Measurements from ENCODE around the gene SERPINA12.
A peak's percentile ranks its signal among the peaks of the same experiment; 100 is the strongest.

Gene SERPINA12, protein sequence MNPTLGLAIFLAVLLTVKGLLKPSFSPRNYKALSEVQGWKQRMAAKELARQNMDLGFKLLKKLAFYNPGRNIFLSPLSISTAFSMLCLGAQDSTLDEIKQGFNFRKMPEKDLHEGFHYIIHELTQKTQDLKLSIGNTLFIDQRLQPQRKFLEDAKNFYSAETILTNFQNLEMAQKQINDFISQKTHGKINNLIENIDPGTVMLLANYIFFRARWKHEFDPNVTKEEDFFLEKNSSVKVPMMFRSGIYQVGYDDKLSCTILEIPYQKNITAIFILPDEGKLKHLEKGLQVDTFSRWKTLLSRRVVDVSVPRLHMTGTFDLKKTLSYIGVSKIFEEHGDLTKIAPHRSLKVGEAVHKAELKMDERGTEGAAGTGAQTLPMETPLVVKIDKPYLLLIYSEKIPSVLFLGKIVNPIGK

DNA sequence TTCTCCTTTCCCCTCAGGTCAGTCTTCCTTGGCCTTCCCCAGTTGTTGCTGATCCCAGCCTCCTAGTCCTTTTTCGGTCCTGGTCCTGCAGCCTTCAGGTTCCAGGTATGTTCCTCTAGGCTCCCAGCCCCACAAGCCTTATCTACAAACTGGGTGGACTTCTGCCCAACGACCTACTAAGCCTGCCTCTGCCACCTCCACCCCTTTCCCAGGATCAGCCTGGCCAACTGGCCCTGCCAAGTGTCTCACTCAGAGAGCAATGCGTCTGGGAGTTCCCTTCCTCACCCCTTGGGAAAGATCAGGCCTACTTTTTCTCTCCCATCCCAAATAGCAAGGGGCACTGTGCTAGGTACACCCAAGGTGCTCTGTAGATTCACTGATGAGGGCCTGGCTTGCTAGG is at the start of gene SERPINA12:
Gene SERPINA12, minus strand, starts transcription at position 114 of the 400 bp plus-strand sequence. CDS start 11,072 bp downstream, outside the sequence.
- DNase-seq (ENCODE audit: low spot score) = no peak

DNA sequence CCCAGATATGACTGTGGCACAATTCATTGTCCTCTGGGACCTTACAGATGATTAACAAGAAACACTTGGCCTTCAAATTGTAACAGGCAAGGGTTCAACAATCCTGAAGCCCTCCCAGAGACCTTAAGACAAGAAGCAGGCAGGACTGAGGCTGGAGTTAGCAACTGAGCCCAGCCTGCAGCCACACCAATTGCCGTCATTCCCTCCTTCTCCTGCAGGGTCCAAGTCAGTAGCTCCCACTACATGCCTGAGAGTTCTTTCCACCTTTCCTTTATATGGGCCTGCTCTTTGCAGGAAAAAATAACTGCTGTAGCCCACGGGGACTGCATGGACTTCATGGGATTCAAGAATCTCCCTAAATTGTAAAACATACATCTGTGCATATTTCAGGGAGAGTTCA is 49.6 kb upstream of the SERPINA12 start:
- no peak for DNase-seq (ENCODE audit: low spot score)

DNA sequence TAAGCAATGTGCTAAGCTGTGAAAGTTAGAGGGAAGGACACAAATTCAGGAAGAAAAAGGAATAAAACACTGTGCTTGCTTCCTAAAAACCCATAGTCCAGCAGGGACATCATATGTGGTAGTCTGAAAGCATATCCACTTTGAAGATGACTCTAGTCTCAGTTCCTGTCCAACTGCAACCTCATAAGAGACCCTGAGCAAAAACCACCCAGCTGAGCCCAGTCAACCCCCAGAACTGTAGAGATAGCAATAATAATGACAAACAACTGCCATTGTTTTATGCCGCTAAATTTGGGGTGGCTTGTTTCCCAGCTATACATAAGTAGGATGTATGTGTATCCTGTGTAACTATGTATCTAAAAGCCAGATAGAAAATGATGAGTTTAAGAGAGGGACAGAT is 48.1 kb upstream of the SERPINA12 start:
- no peak for DNase-seq (ENCODE audit: low spot score)

DNA sequence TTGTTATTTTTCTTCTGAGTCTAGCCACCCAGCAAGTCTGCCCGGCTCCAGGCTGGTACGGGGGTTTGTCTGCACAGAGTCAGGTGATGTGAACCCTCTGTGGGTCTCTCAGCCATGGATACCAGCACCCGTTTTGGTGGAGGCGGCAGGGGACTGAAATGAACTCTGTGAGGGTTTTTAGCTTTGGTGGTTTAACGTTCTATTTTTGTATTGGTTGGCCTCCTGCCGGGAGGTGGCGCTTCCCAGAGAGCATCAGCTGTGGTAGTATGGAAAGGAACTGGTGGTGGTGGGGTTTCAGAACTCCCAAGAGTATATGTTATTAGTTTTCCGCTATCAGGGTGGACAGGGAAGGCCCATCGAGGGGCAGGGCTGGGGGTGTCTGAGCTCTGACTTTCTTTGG is 46.7 kb upstream of the SERPINA12 start:
- DNase-seq (ENCODE audit: low spot score) = no peak

DNA sequence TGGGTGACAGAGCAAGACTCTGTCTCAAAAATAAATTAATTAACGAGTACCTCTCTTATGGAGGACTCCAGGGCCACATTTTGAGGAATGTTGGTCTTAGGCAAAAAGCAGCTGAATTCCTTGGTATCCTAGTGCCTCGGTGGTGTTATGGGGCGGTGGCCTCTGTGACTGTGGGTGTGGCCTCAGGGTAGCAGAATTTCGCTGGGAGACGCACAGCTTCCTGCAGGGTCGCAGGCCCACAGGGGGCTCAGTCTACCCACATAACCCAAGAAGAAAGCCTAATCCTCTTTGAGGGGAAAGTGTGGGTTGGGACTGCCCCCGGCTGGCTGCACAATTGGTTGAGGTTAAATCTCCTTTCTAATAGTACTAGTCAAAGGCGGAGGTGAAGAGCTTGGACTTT is 40.8 kb upstream of the SERPINA12 start:
- DNase-seq (ENCODE audit: low spot score) = no peak

DNA sequence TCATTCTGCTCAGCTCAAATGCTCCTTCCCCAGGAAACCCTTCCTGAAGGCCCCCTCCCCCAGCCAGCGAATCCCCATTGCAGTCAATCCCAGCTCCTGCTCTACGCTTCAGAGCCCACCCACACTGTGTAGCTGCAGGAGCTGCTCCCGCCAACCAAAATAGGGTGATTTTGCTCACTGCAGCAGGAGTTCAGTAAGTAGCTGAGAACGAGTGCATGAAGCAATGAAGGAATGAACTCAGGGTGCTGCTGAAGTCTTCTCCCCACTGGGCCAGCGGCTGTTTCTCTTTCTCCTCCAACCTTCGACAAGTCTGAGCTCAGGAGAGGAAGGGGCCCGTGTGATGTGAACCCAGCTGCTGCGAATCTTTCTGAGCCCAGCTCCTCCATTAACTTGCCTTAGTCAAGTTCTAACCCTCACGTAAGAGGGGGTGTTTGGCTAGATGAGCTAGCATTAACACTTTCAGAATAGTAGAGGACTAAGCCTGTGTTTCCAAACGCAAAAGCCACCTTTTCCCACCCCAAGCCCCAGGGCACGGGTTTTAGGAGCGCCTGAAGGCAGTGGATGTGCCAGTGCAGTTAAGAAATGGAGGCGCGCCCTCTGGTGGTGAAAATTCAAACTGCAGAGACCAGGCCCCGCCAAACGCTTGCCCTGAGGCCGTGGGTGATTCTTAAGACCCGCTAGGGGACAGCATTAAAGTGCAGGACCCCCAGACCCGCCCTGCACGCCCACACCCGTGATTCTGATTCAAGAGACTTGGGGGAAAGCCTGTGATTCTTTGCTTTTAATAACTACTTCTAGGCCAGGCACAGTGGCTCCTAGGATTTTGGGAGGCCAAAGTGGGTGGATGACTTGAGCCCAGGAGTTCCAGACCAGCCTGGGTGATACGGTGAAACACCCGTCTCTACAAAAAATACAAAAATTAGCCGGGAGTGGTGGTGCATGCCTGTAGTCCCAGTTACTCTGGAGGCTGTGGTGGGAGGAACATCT is 40.0 kb upstream of the SERPINA12 start:
- peak; percentile 55 for DNase-seq (ENCODE audit: low spot score)

DNA sequence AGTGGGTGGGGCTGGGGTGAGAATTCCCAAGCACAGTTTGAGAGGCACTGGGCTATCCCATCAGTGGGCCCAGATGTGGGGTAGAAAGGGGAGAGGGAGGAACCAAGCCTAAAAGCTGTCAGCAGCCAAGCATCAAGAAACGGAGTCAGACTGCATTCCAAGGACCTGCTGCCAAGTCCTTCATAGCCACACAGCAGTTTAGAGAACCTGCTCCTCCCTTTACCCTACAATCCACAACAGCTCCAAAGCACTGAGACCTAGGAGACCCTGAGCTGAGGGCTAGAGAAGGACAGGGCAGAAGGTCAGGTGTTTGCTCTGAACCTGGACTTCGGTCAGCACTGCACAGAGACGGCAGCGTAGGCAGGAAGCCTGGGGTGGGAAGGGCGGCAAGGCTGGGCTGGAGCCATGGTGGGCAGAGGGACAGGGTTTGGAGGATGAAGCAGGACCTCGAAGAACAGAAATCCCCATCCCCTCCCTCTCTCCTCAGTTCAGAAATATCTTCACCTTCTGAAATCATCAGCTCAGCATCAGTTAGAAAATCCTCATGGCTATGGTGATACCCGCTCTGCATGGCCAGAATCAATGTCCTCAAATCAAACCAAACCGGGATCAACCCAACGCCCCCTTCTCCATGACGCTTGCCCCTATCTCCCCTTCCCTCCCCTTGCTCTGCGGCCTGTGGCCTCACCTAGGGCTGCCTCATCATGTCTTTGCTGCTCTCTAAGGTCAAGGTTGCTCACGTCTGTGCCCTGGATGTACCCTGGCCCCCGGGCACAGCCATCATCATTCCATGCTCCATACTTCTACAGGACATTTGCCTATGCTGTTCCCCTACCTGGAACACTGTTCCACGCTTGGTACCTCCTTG is 39.1 kb upstream of the SERPINA12 start:
- no peak for DNase-seq (ENCODE audit: low spot score)

DNA sequence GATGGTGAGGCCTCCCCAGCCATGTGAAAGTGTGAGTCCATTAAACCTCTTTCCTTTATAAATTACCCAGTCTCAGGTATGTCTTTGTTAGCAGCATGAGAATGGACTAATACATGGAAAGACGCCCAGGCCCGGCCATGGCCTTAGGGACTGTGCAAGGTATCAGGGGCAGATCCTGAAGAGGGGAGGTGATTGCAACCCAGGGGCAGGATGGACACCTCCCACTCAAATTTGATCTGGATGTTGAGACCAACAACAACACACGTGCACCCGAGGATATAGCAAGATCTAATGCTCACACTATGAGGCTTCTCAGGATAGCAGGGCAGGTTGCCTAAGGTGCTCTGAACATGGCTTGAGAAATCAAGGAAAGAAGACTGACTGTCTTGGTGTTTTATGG is 38.5 kb upstream of the SERPINA12 start:
- DNase-seq (ENCODE audit: low spot score) = no peak

DNA sequence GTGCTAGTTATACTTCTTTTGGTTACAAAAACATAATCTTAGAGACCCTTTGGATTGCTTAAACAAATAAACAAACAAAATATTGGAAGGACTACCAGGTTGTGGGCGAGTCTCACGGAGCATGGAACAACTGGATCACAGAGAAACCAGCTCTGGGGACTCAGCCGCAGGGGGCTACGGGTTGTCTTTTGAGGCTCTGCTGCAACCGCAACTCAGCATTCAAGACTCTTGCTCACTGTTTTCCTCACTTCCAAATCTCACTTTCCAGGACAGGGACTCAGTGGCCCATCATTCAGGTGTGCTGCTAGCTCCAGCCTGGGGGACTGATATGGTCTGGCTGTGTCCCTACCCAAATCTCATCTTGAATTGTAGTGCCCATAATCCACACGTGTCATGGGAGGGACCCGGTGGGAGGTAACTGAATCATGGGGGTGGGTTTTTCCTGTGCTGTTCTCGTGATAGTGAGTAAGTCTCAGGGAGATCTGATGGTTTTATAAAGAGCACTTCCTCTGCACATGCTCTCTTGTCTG is 37.9 kb upstream of the SERPINA12 start:
- DNase-seq (ENCODE audit: low spot score) = no peak

DNA sequence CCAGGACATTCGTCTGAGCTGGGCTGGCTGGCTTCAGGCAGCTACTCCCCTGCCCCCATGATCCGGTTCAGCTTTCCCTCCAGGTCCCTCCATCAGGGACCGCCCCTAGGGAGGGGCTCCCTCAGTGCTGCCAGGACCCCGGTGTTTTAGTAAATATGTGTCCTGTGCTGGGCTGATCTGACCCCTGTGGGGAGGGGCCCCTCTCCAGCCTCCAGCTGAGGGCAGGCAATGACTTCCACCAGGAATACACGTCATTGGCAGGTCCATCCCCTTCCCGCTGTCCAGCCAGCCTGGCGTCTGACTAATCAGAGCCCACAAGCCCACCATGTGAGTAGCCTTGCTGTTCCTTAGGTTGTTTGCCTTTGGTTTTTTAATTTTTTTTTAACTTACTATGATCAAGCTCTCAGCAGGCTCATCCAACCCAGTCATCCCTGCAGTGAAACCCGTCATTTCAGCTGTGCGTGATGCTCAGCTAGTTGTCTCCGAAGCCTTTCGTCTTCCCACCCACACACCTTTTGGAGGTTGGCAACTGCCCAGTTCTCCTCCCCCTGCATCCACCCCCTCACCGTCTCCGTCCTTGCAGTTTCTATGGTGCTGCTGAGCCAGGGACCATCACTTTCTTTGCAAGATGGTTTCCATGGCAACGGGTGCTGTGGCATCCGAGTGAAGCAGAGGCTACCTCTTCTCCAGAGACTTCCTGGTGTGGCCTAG is 36.0 kb upstream of the SERPINA12 start:
- no peak for DNase-seq (ENCODE audit: low spot score)

DNA sequence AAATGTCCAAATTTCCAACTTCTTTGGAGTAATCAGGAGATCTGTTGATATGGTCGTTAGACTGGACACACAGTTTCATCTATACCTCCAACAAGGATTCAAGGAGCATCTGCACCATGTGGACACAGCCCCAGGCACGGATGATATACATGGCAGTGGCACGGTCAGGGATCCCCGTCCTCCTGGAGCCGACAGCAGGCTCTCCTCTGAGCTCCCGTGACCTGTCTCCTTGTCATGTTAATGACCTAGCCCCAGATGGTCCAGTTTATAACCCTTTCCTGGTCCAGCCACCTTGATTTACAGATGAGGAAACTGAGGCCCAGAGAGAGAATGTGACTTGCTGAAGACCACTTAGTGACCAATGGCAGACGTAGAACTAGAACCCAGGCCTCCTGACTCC is 35.5 kb upstream of the SERPINA12 start:
- no peak for DNase-seq (ENCODE audit: low spot score)

DNA sequence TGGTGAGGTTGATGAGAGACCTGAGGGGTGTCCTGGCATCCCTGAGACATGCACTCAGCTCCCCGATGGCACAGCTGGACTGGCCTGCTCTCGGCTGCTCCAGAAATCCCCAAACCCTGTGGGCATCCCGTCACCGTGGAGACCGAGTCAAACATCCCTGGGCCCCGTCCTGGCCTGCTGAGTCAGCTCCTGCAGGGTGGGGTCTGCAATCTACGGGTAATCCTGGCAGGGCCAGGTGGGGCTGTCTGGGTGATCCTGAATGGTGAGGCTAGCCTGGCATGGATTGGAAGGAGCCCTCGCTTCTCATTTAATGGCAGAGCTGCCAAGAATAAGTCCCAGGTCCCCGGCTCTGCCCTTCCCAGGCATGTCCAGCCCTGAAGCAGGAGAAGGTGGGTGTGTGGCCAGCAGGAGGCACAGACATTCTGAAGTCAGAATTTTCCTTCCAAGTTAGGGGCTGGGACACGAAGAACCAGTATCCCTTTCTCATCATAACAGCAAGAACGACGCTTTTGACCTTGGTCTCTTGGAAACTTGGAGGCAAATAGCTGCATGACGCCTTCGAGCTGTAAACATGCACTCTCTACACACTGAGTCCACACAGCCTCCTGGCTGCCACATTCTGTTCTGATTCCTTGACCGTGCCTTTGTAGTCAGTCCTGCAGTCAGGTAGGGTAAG is 34.3 kb upstream of the SERPINA12 start:
- no peak for DNase-seq (ENCODE audit: low spot score)

DNA sequence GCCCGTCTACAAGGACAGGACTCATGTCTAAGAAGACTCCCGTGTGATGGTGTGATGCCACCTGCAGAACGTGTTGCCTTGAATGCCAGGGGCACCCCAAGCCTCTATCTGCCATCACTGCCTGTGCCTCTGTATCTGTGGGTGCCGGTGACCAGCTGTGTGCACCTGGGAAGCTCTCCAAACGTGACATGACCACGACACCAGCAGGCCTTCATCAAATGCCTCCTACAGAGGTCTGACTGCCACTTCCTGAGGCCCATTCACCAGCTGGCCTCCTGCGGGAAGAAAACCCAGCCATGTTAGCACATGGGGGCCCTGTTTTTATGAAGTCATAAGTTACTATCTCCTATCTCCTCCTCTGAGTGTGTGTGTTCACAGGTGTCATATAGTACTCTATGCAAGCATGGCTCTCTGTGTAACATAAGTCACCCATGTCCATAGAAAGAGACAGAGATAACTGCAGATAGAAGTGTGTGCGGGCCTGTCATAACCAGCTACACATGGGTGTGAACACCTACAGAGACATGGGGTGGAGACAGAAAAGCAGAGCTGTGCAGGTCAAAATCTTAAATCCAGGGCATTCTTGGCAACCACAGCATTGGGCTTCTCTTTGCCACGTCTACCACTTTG is 33.7 kb upstream of the SERPINA12 start:
- DNase-seq (ENCODE audit: low spot score) = no peak

DNA sequence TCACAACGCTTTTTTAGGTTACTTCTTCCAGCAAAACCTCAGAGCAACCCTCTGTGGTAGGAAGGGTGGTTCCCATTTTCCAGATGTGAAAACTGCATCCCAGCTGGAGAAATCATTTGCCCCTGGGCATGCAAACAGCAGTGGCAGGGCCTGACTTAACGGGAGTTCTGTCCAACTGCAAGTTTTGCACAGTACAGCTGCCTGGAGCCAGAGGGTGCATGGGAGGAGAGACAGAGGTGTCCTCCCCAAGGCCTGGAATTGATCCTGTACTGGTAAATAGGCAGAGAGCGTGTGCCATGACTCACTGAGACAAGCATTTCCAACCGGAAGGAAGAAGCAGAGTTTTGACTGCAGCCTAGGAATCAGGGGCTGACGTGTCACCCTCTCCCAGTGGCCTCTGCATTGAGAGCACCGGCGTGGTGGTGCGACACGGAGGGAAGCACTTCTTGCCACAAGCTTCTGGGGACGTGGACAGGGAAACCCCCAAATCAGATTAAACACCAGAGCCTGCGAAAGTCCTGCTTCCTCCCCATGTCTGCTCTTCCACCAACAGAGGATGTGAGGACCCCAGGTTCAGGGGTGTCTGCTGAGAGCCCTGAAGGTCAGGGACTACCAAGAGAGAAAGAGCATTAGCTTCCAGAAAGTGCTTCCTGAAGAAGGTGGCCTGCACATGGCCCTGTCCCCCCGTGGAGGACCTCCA is 33.0 kb upstream of the SERPINA12 start:
- DNase-seq (ENCODE audit: low spot score) = no peak

DNA sequence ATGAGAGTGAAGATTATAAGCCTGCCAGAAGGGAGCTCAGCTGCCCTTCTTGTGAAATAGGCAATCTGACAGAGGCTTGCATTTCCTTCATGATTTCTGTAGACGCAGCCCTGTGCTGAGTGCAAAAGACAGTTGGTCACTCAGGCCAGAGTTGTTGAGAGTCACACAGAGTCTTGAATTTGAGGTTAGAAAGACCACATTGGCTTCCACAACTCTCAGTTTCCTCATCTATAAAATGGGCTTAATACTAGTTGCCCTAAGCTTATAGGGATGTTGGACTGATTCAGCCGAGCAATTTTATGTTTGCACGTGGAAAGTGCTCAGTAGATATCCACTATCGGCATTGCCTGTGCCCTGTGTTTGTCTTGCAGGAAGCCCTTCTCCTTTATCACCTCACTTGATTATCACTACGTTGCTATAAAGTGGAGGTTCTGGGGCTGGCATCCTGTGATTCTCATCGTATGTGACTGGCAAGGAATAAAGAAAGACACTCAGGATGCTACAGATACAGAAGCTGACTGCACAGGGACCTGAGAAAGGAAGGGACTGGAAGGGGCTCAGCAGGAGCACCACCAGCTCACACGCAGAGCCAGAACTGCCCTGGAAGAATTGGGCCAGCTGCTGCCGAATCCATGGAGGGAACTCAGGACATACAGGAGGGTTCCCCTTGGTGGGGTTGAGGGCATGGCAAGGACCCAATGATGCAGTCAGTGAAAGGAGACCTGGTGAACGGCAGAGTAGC is 32.1 kb upstream of the SERPINA12 start:
- no peak for DNase-seq (ENCODE audit: low spot score)

DNA sequence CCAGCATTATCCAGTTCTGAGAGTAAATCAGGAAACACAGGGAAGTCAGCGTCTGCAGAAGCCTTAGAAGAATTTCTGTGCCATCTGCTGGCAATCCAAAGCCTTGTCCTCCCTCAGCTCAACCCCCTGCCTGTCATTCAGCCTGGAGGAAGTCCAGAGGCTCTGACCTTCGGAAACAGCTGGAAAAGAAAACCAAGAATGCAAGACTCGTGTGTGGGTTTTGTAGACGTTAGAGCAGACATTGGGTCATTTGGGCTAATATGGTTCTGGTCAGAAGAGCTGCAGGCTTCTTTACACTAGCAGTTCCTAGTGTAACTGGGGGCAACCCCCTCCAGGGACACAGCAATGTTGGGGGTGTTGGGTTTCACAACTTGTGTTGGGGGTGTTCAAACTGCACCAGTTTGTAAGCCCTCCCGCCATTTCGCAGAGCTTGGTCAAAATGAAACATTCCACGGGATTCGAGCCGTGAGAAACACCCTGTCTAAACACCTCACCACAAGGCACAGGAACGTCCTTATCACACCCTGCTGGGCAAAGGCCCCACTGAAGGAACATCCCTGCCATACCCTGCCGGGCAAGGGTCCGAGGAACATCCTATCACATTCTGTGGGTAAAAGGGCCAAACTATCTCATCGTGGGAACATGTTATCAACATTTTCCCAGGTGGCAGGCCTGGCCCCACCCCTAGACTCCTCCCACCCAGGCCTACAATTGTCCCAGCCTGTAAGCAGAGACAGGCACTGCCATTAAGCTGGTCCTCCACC is 30.9 kb upstream of the SERPINA12 start:
- DNase-seq (ENCODE audit: low spot score) = no peak

DNA sequence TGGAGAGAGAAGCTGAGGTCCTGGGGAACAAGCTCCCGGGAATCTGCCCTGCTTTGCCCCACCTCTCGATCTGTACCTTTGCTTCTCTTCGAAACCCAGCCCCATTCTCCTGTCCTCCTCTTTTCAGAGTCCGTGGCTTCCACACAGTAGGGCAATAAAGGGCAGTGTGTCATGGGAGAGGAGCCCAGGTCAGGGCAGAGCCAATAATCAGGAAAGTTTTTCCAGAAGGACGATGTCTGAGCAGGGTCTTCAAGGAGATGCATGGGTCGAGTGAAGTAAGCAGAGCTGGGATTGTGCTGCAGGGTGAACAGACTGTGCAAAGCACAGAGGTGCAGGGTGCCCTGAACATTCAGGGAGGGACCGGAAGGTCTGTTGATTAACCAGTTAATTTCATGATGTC is 29.9 kb upstream of the SERPINA12 start:
- DNase-seq (ENCODE audit: low spot score) = no peak

Data from AG08396 (cell line).